HG03575 (cell line): ENCODE measurements around the gene TJAP1.

ENCODE experiments used
- ATAC-seq: cut with Tn5 transposase; IDR thresholded peaks from one replicate; pipeline ENCODE4 v1.9.1; 2021; ENCODE audit not compliant: unreplicated experiment, insufficient number of reproducible peaks, low FRiP score; ENCODE audit errors: extremely low read depth

The TJAP1 gene

GRCh38 chr6:43477235-43478007 is at the start of gene TJAP1:
TSS of gene TJAP1 (plus strand) at chr6:43477570. CDS start at chr6:43499002, 21,432 bp downstream.
- no peak for ATAC-seq

GRCh38 chr6:43428112-43428570 is 49.2 kb upstream of the TJAP1 start:
- no peak for ATAC-seq

DNA sequence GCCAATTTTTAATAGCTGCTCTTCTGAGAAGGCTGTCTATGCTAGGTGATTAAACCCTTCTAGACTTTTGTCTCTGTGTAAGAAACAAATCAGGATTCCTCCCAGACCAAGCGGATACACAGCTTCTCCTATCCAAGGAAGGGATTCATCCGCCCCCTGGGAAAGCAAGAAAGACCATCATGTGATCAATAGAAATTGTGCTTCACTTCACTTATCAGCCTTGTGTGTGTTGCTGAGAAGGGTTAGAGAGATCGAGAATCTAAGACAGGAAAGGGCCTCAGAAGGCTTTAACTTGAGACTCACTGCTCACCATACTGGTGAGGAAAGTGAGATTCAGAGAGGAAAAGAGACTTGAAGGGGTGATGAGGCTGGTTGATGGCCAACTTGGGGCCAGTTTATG is 48.5 kb upstream of the TJAP1 start:
- ATAC-seq: no peak

- ATAC-seq: no peak
Observed at GRCh38 chr6:43432009-43432945, 45.1 kb upstream of the TJAP1 start.

DNA sequence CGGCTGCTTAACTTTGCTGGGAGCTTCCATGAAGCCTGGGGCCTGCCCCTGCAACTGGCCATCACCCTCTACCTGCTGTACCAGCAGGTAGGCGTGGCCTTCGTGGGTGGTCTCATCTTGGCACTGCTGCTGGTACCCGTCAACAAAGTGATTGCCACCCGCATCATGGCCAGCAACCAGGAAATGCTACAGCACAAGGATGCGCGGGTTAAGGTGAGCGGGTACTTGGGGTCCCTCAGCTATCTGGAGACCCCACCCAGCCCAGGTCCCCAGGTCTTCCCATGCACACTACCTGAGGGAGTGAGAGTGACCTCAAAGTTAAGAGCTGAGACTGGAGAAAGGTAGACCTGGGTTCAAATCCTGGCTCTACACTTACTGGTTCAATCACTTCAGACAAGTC is 44.2 kb upstream of the TJAP1 start:
- no peak for ATAC-seq

DNA sequence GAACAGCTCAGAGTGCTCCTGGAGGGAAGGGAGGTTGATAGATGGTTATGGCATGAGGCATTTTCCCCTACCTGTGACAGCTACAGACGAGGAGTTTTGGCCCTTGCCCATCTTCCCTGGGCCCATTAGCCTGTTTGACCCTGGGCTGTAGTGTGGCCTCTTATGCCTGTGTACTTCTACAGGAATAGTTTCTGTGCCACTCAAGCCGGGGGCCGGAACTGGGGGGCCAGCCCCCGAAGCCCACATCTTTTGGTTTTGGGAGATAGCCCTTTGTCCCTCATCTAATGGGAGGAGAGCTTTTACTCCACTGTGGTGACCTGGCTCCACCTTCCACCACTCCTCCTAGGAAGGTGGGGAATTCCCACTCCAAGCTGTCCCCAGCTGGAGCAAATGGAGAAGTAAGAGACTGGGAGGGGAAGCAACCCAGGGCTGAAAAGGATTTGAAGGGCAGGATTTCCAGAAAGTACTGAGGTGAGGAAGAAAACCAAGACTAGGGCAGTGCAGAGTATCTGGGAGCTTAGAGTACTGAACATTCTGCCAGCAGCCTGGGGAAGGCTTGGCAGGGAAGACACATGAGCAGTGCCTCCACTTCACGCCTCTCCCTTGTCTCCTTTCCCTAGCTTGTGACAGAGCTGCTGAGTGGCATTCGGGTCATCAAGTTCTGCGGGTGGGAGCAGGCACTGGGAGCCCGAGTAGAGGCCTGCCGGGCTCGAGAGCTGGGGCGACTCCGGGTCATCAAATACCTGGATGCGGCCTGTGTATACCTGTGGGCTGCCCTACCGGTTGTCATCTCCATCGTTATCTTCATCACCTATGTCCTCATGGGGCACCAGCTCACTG is 43.1 kb upstream of the TJAP1 start:
- no peak for ATAC-seq

DNA sequence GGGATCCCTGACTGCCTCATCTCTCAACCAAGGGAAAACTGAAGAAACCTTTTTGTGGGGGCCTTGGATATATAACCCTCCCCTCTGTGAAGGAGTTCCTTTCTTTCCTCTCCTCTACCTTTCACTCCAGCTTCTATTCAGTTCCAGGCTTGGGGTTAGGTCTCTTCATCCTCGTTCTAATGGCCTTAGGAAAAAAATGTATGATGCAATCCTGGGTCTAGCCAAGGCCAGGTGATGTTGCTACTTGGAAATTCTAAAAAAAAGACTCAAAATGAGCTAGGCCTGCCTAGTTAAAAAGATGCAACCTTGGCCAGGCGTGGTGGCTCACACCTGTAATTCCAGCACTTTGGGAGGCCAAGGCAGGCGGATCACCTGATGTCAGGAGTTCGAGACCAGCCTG is 42.4 kb upstream of the TJAP1 start:
- no peak for ATAC-seq

DNA sequence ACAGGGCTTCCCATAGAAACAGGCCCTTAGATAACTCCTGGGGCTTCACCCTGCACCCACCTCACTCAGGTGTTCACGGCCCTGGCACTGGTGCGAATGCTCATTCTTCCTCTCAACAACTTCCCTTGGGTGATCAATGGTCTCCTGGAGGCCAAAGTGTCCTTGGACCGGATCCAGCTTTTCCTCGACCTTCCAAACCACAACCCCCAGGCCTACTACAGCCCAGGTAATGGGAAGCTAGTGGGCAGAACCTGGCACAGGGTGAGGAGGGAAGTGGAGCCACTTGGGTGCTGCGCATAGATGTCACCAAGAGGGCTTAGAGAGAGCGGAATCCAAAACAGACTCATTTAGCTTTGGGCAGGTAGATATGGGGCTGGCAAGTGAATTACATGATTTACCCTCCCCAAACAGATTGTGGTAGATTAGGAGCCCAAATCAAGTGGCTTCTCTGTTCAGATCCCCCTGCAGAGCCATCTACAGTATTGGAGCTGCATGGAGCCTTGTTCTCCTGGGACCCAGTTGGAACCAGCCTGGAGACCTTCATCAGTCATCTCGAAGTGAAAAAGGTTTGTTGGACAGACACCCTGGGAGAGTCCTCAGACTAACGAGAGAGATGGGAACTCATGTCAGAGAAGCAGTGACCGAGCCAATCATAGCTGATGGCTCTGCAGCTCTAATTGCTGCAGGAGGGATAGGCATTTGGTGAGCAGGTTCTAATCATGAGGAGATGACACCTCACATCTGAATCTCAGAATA is 41.5 kb upstream of the TJAP1 start:
- ATAC-seq: no peak

DNA sequence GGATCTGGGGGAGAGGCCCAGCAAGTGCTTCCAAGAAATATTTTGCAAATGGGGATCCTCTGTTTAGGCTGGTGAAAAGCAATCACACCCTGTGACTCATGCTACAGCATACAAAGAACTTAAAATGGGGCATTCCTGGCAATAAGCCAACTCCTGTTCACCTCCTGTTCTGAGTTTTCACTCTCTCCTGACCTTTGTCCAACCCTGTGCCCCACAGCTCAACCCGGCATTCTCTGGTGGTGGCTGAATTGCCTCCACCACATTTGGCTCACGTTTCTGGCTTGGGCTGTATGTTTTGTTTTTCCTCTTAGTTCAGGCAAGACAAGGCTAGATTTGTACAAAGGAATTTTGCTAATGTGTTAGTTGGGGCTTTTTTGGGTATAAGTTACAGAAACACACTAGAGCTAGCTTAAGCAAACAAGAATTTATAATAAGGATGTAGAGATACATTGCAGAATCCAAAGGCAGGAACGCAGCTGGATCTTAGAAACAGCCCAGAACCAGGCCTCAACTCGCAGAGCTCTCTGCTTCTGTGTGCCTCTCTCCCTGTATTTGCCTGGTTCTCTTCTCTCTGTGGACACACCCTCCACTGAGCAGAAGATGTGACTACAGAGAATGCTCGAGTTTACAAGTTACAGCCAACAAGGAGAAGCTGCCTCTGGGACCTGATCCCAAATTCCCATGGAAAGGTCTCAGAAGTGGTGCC is 40.6 kb upstream of the TJAP1 start:
- ATAC-seq: no peak

DNA sequence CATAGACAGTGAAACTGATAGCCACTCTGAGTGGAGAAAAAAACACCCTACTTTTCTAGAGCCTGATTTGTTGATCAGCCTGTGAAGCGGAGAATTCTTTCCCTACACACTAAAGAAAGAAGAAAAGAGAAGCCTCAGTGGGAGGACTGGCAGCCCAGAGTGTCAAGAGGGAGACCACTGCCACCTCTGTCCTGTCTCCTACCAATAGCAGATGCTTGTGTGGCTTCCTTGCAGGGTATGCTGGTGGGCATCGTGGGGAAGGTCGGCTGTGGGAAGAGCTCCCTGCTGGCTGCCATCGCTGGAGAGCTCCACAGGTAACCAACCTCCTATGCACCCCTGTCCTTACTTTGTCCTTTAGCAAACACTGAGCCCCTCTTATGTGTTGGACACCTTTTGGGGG is 39.7 kb upstream of the TJAP1 start:
- ATAC-seq: no peak

GRCh38 chr6:43442935-43443334 is 34.4 kb upstream of the TJAP1 start:
- ATAC-seq: no peak

DNA sequence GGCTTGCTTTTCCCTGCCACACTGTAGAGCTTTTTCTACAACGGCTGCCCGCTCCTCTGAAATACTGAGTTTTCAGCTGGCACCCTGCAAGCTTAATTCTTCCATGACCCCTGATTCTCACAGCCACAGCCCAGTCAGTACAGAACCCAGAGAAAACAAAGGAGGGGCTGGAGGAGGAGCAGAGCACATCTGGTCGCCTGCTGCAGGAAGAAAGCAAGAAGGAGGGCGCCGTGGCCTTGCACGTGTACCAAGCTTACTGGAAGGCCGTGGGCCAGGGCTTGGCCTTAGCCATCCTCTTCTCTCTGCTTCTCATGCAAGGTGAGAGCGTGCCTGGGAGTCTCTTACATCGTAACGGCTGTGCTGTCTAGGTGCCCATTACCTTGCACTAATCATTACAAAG is 33.3 kb upstream of the TJAP1 start:
- ATAC-seq: no peak

DNA sequence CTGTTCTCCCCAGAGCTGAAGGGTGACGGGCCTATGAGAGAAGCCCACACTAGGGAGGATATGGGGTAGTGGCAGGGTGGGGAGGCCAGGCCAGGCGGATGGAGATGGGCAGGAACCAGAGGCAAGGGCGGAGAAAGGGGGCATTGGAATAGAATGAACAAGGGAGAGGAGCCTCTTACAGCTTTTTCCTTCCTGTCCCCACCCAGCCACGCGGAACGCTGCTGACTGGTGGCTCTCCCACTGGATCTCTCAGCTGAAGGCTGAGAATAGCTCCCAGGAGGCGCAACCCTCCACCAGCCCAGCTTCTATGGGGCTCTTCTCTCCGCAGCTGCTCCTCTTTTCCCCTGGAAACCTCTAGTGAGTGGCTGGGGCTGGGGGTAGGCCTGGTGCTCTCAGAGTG is 32.8 kb upstream of the TJAP1 start:
- ATAC-seq: no peak

DNA sequence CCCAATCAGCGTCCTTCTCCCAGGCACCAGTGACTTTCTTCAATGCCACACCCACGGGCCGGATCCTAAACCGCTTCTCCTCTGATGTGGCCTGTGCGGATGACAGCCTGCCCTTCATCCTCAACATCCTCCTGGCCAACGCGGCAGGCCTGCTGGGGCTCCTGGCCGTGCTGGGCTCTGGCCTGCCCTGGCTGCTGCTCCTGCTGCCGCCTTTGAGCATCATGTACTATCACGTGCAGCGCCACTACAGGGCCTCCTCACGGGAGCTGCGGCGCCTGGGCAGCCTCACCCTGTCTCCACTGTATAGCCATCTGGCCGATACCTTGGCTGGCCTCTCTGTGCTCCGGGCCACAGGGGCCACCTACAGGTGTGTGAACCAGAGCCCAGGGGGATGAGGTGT is 31.8 kb upstream of the TJAP1 start:
- no peak for ATAC-seq

- ATAC-seq: no peak
Observed at GRCh38 chr6:43447604-43448003, 29.8 kb upstream of the TJAP1 start.

- no peak for ATAC-seq
Observed at GRCh38 chr6:43448916-43449315, 28.5 kb upstream of the TJAP1 start.

DNA sequence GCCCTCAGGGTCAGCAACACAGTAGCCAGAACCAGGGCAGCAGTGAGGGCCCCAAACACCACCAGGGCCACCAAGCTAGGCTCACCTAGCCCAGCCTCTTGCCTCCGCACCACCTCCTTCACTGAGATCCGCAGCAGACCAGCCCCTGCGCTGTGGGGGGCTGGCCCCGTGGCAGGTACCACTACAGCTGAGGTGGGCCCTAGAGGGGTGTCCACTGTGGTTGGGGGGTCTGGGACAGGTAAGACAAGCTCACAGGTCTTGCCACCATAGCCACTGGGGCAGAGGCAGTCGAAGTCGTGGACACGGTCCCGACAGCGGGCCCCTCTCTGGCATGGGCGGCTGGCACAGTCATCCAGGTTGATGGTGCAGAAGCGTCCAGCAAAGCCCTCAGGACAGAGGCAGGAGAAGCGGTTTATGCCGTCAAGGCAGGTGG is 26.7 kb upstream of the TJAP1 start:
- ATAC-seq: no peak

DNA sequence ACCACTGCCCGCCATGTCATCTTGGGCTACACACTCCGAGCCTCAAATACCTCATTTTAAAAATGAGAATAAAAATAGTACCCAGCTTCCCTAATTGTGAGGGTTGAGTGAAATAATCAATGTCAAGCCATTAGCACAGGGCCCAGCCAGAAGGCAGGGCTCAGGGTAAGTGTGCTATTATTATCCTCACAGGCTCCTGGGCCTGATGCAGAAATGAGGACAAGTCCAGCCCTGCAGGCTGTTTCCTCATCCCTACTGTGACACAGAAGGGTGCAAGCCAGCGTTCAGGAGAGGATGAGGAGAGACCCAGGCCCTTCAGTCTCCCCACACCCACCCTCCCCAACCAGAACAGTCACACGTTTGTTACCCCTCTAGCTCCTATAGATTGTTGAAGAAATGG is 26.0 kb upstream of the TJAP1 start:
- no peak for ATAC-seq
